ENCODE measurements around the gene EIF3M.
A peak's percentile ranks its signal among the peaks of the same experiment; 100 is the strongest.

The EIF3M gene

GRCh38 chr11:32583459-32584271, at the start of gene EIF3M:
Gene EIF3M, plus strand, starts transcription at chr11:32583831. Its CDS starts 57 bp downstream, at chr11:32583888.
- no peak for TF ChIP-seq CTCF (IDR thresholded peaks at IDR 0.05; ENCODE audit: low read depth, low read length)
- peak within 1 kb of the TSS; percentile 91 for H3K4me3 ChIP-seq (ENCODE audit: low read depth, low read length)

GRCh38 chr11:32538804-32539203, 44.8 kb upstream of the EIF3M start:
- TF ChIP-seq CTCF (IDR thresholded peaks at IDR 0.05; ENCODE audit: low read depth, low read length) = no peak
- no peak overlapping the region for H3K4me3 ChIP-seq (ENCODE audit: low read depth, low read length)

GRCh38 chr11:32549611-32550187, 33.9 kb upstream of the EIF3M start:
- H3K4me3 ChIP-seq (ENCODE audit: low read depth, low read length) = no peak overlapping the region
- TF ChIP-seq CTCF (IDR thresholded peaks at IDR 0.05; ENCODE audit: low read depth, low read length) = no peak

- TF ChIP-seq CTCF (IDR thresholded peaks at IDR 0.05; ENCODE audit: low read depth, low read length) = no peak
- no peak overlapping the region for H3K4me3 ChIP-seq (ENCODE audit: low read depth, low read length)
These were observed 33.4 kb upstream of the EIF3M start for GRCh38 chr11:32550207-32550606.

GRCh38 chr11:32555091-32555490, 28.5 kb upstream of the EIF3M start:
- no peak overlapping the region for H3K4me3 ChIP-seq (ENCODE audit: low read depth, low read length)
- no peak for TF ChIP-seq CTCF (IDR thresholded peaks at IDR 0.05; ENCODE audit: low read depth, low read length)

GRCh38 chr11:32555895-32556294, 27.7 kb upstream of the EIF3M start:
- no peak for TF ChIP-seq CTCF (IDR thresholded peaks at IDR 0.05; ENCODE audit: low read depth, low read length)
- H3K4me3 ChIP-seq (ENCODE audit: low read depth, low read length) = no peak overlapping the region

GRCh38 chr11:32561835-32562234, 21.8 kb upstream of the EIF3M start:
- H3K4me3 ChIP-seq (ENCODE audit: low read depth, low read length) = no peak overlapping the region
- no peak for TF ChIP-seq CTCF (IDR thresholded peaks at IDR 0.05; ENCODE audit: low read depth, low read length)
